Chondrocyte (in vitro differentiated cells): ENCODE measurements around the gene TBC1D22B. TPM values are rescaled to one million over a fixed set of nuclear protein-coding genes. Genes with fewer than 3 reads are reported as not detected.

ENCODE experiments used
- DNase-seq: peaks from one replicate; pipeline ENCODE4 v3.0.0; 2021; ENCODE audit warnings: mixed read lengths, low spot score
- H3K27ac Mint-ChIP-seq: one replicate; pipeline ENCODE4 v1.8.0; 2021; ENCODE audit warnings: mild to moderate bottlenecking, moderate library complexity, mixed read lengths; ENCODE audit not compliant: unreplicated experiment
- H3K27me3 Mint-ChIP-seq: 2 replicates; pipeline ENCODE4 v1.8.0; 2021; ENCODE audit warnings: low read depth, mixed read lengths
- H3K36me3 Mint-ChIP-seq: 2 replicates; pipeline ENCODE4 v1.8.0; 2021; ENCODE audit warnings: low read depth, mixed read lengths
- H3K4me1 Mint-ChIP-seq: 2 replicates; pipeline ENCODE4 v1.8.0; 2021; ENCODE audit warnings: low read depth, mild to moderate bottlenecking, mixed read lengths
- H3K4me3 Mint-ChIP-seq: one replicate; pipeline ENCODE4 v1.8.0; 2021; ENCODE audit warnings: mild to moderate bottlenecking, moderate library complexity, mixed read lengths; ENCODE audit not compliant: unreplicated experiment
- H3K9me3 Mint-ChIP-seq: 2 replicates; pipeline ENCODE4 v1.8.0; 2021; ENCODE audit warnings: low read depth, mixed read lengths
- total RNA-seq: library from RNA; stranded (reverse); gene quantifications from 3 replicates; pipeline ENCODE4 v1.2.1, GENCODE V29; 2021
- TF ChIP-seq, protein P1 (sequence below): fragments of 200-600 bp; sonication (generic); IDR thresholded peaks from 2 replicates; pipeline ENCODE4 v1.5.0; 2021; ENCODE audit warnings: antibody characterized with exemption, mild to moderate bottlenecking, moderate library complexity

TBC1D22B gene
- total RNA-seq, 1 donor from 2014 or later, result 11.5 TPM

DNA sequence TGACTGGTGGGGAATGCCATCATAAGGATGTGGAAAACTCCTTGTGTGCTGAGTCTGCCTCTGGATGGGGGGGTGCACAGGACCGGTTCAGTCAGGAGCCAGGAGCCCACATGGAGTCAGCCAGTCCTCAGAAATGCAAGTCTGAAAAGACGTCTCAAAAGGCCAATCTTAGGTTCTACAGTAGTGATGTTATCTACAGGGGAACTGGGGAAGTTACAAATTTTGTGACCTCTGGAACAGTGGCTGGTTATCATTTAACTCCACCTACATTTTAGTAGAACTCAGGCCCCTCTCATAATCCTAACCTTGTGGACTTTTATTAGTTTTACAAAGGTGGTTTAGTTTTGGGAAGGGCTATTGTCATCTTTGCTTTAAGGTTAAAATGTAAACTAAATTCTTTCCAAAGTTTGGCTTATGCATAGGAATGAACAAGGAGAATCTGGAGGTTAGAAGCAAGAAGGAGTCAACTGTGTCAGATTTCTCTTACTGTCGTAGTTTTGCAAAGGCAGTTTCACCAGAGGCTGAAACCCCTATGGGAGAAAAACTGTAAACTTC lies 13.7 kb upstream of the TBC1D22B start:
- H3K27ac Mint-ChIP-seq, result peak overlapping the region; percentile 100
- TF ChIP-seq, protein P1, sequence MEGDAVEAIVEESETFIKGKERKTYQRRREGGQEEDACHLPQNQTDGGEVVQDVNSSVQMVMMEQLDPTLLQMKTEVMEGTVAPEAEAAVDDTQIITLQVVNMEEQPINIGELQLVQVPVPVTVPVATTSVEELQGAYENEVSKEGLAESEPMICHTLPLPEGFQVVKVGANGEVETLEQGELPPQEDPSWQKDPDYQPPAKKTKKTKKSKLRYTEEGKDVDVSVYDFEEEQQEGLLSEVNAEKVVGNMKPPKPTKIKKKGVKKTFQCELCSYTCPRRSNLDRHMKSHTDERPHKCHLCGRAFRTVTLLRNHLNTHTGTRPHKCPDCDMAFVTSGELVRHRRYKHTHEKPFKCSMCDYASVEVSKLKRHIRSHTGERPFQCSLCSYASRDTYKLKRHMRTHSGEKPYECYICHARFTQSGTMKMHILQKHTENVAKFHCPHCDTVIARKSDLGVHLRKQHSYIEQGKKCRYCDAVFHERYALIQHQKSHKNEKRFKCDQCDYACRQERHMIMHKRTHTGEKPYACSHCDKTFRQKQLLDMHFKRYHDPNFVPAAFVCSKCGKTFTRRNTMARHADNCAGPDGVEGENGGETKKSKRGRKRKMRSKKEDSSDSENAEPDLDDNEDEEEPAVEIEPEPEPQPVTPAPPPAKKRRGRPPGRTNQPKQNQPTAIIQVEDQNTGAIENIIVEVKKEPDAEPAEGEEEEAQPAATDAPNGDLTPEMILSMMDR, result no peak
- peaks cover 4% of the 10 kb centered on the region for H3K36me3 Mint-ChIP-seq
- peaks cover 2% of the 10 kb centered on the region for H3K9me3 Mint-ChIP-seq
- DNase-seq, result no peak
- no peaks in the 10 kb centered on the region for H3K27me3 Mint-ChIP-seq
- peak overlapping the region; percentile 20 for H3K4me3 Mint-ChIP-seq
- peaks cover 74% of the 10 kb centered on the region for H3K4me1 Mint-ChIP-seq

DNA sequence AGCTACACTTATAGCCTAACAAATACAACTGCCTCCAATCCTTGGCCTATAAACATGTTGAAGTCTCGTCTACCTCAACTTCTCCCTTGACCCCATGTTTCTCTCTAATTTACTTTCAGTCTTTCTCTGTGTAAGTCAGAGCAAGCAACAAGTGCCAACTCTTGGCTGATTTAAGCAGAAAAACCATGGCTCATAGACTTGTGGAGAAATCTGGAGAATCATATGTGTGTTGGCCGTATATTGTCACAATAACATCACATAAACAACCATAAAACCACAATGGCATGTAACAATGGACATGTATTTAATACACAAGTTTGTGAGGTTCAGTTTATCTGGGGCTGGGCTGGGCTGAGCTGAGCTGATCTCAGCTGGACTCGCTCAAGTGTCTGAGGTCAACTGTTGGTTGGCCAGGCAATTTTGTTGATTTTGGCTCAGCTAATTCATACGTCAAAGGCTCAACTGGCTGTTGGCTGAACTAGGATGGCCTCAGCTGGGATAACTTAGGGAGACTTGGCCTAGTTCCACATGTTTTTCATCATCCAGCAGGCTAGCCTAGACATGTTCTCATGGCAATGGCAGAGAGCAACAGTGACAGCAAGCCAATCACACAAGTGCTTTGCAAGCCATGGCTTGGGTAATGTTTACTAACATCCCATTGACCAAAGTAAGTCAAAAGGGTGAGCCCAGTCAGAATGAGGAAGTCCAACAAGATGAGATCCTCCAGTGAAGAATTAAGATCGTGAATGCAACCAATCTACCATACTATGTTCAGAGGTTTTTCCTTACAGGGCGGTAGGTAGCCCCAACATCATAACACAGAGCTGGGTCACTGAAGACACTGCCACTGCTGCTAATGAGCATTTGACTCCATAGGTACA lies 12.9 kb upstream of the TBC1D22B start:
- DNase-seq, result no peak
- no peak overlapping the region for H3K4me3 Mint-ChIP-seq
- peaks cover 4% of the 10 kb centered on the region for H3K36me3 Mint-ChIP-seq
- peak overlapping the region; percentile 100 for H3K27ac Mint-ChIP-seq
- no peaks in the 10 kb centered on the region for H3K27me3 Mint-ChIP-seq
- H3K4me1 Mint-ChIP-seq, result peaks cover 70% of the 10 kb centered on the region
- H3K9me3 Mint-ChIP-seq, result peaks cover under 1% of the 10 kb centered on the region
- TF ChIP-seq, protein P1, result no peak

GRCh38 chr6:37251211-37251780 lies 6.3 kb upstream of the TBC1D22B start:
- DNase-seq, result no peak
- Mint-ChIP-seq H3K27ac (peak overlapping the region; percentile 45), H3K27me3 (no peaks in the 10 kb centered on the region), H3K9me3 (peaks cover 10% of the 10 kb centered on the region), H3K4me3 (no peak overlapping the region), H3K4me1 (peaks cover 15% of the 10 kb centered on the region), H3K36me3 (peaks cover 7% of the 10 kb centered on the region)
- TF ChIP-seq, protein P1, result no peak

DNA sequence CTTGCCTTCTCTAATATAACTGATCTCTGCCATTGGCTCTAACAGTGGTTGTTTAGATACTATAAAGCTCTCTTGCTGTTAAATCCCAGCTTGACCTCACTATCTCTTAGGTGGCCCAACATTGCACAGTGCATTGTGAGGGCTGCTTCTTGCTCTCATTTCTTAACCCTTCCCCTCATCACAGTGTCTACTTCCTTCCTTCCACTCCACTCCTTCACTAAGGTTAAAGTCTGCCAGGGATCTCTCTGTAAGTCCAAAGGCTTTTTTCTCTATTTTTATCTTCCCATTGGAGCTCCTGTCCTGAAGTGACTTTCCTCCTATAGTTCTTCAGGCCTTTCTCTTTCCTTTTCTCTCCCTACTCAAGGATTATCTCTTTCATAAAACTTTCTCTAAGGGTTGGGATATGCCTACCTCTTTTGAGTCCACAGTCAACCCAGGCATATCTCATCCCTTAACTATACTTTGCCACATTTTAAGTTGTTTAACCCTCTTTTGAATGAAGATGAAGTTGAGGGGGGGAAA lies 4.0 kb upstream of the TBC1D22B start:
- Mint-ChIP-seq H3K4me1 (peaks cover 20% of the 10 kb centered on the region), H3K4me3 (no peak overlapping the region), H3K27me3 (no peaks in the 10 kb centered on the region), H3K9me3 (peaks cover 10% of the 10 kb centered on the region), H3K27ac (peak overlapping the region; percentile 10), H3K36me3 (peaks cover 4% of the 10 kb centered on the region)
- TF ChIP-seq, protein P1, result no peak
- no peak for DNase-seq

DNA sequence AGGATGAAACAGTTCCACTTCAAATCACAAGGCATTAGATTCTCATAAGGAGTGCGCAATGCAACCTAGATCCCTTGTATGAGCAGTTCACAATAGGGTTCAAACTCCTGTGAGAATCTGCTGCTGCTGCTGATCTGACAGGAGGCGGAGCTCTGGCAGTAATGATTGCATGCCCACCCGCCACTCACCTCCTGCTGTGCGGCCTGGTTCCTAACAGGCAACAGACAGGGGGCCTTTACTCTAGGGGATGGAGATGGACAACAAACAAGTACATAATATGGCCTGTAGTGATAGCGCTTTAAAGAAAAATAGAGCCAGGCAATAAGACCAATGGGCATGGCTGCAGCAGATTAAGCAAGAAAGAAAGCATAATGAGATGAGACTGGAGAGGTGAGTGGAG lies 2.7 kb upstream of the TBC1D22B start:
- Mint-ChIP-seq H3K27me3 (no peaks in the 10 kb centered on the region), H3K27ac (no peak overlapping the region), H3K9me3 (peaks cover 10% of the 10 kb centered on the region), H3K36me3 (peaks cover 3% of the 10 kb centered on the region), H3K4me1 (peaks cover 33% of the 10 kb centered on the region), H3K4me3 (no peak overlapping the region)
- no peak for DNase-seq
- TF ChIP-seq, protein P1, result no peak
